Osteoblast (primary cell): ENCODE measurements around the gene CYP26B1. TPM values are rescaled to one million over a fixed set of nuclear protein-coding genes. Genes with fewer than 3 reads are reported as not detected.

Experiments used
- DNase-seq: peaks from one replicate; pipeline ENCODE4 v3.0.0; 2011; ENCODE audit warnings: low spot score, mixed read lengths; ENCODE audit not compliant: insufficient read length; ENCODE audit errors: missing footprints
- H2AFZ ChIP-seq: 2 replicates; pipeline ENCODE4 v1.6.0; 2011; ENCODE audit warnings: mild to moderate bottlenecking, low read length
- H3K27ac ChIP-seq: 2 replicates; pipeline ENCODE4 v1.5.1; 2011; ENCODE audit warnings: mild to moderate bottlenecking, low read depth, low read length, moderate library complexity
- H3K27me3 ChIP-seq: 2 replicates; pipeline ENCODE4 v1.6.0; 2012; ENCODE audit warnings: mild to moderate bottlenecking, control low read depth, inconsistent platforms, low read length, moderate library complexity; ENCODE audit not compliant: insufficient read depth
- H3K36me3 ChIP-seq: 2 replicates; pipeline ENCODE4 v1.5.1; 2011; ENCODE audit warnings: mild to moderate bottlenecking, low read length, control low read depth, moderate library complexity; ENCODE audit not compliant: insufficient read depth
- H3K4me1 ChIP-seq: 2 replicates; pipeline ENCODE4 v1.5.1; 2011; ENCODE audit warnings: mild to moderate bottlenecking, low read length, control low read depth, moderate library complexity; ENCODE audit not compliant: insufficient read depth
- H3K4me2 ChIP-seq: 2 replicates; pipeline ENCODE4 v1.6.0; 2011; ENCODE audit warnings: mild to moderate bottlenecking, low read length; ENCODE audit not compliant: insufficient read depth
- H3K4me3 ChIP-seq: fragments of 200-600 bp; sonication (generic); 3 replicates; pipeline ENCODE4 v1.5.1; 2012; ENCODE audit warnings: mild to moderate bottlenecking, low read length, inconsistent platforms; ENCODE audit not compliant: insufficient read depth
- H3K79me2 ChIP-seq: 2 replicates; pipeline ENCODE4 v1.6.0; 2012; ENCODE audit warnings: mild to moderate bottlenecking, low read length, control low read depth, inconsistent platforms; ENCODE audit not compliant: insufficient read depth
- H3K9me3 ChIP-seq: 2 replicates; pipeline ENCODE4 v1.5.1; 2011; ENCODE audit warnings: low read depth, low read length, control low read depth
- H4K20me1 ChIP-seq: 2 replicates; pipeline ENCODE4 v1.6.0; 2012; ENCODE audit warnings: mild to moderate bottlenecking, low read length, control low read depth; ENCODE audit not compliant: insufficient read depth
- CTCF ChIP-seq: IDR thresholded peaks from 2 replicates; pipeline ENCODE4 v1.5.1; 2011; ENCODE audit warnings: mild to moderate bottlenecking, low read depth, low read length, moderate library complexity; ENCODE audit errors: extremely low read depth
- total RNA-seq: library from RNA; depleted of rRNA; stranded (reverse); fragments of >200 nt; gene quantifications from 2 replicates; pipeline ENCODE4 v1.2.3, GENCODE V29; 2012

CYP26B1 gene
- total RNA-seq, 1 donor = under 0.01 TPM

GRCh38 chr2:72085036-72085435 lies 62.6 kb downstream of the CYP26B1 start:
- Histone ChIP-seq H3K79me2 (no peaks in the 10 kb centered on the region), H3K4me1 (peaks cover 8% of the 10 kb centered on the region), H3K4me3 (no peak overlapping the region), H3K27me3 (peaks cover 6% of the 10 kb centered on the region), H3K4me2 (no peak overlapping the region), H4K20me1 (no peaks in the 10 kb centered on the region), H2AFZ (no peak overlapping the region), H3K36me3 (no peaks in the 10 kb centered on the region), H3K9me3 (no peaks in the 10 kb centered on the region), H3K27ac (no peak overlapping the region)
- no peak for DNase-seq
- no peak for TF ChIP-seq CTCF

GRCh38 chr2:72084584-72084976 lies 63.1 kb downstream of the CYP26B1 start:
- H2AFZ ChIP-seq = no peak overlapping the region
- no peak overlapping the region for H3K4me2 ChIP-seq
- no peak overlapping the region for H3K27ac ChIP-seq
- H3K4me3 ChIP-seq = no peak overlapping the region
- no peaks in the 10 kb centered on the region for H3K79me2 ChIP-seq
- peaks cover 8% of the 10 kb centered on the region for H3K4me1 ChIP-seq
- no peaks in the 10 kb centered on the region for H3K36me3 ChIP-seq
- H3K9me3 ChIP-seq = no peaks in the 10 kb centered on the region
- H3K27me3 ChIP-seq = peaks cover 5% of the 10 kb centered on the region
- DNase-seq = no peak
- no peaks in the 10 kb centered on the region for H4K20me1 ChIP-seq
- no peak for TF ChIP-seq CTCF

- Histone ChIP-seq H3K4me2 (no peak overlapping the region), H4K20me1 (no peaks in the 10 kb centered on the region), H3K27me3 (peaks cover 3% of the 10 kb centered on the region), H3K4me3 (no peak overlapping the region), H3K36me3 (no peaks in the 10 kb centered on the region), H2AFZ (no peak overlapping the region), H3K4me1 (peaks cover 8% of the 10 kb centered on the region), H3K79me2 (no peaks in the 10 kb centered on the region), H3K27ac (no peak overlapping the region), H3K9me3 (no peaks in the 10 kb centered on the region)
- DNase-seq = peak; percentile 78
- TF ChIP-seq CTCF = no peak
Observed at GRCh38 chr2:72083751-72084583, 63.7 kb downstream of the CYP26B1 start.

- H3K4me3 ChIP-seq = no peak overlapping the region
- DNase-seq = no peak
- H3K4me2 ChIP-seq = no peak overlapping the region
- TF ChIP-seq CTCF = no peak
- H2AFZ ChIP-seq = no peak overlapping the region
- H3K27ac ChIP-seq = no peak overlapping the region
- H3K27me3 ChIP-seq = peaks cover 3% of the 10 kb centered on the region
- no peaks in the 10 kb centered on the region for H4K20me1 ChIP-seq
- no peaks in the 10 kb centered on the region for H3K79me2 ChIP-seq
- H3K9me3 ChIP-seq = no peaks in the 10 kb centered on the region
- H3K4me1 ChIP-seq = peaks cover 8% of the 10 kb centered on the region
- no peaks in the 10 kb centered on the region for H3K36me3 ChIP-seq
Observed at GRCh38 chr2:72082887-72083286, 64.8 kb downstream of the CYP26B1 start.
